Omental fat pad (tissue), 4 donors: Measurements from ENCODE around the gene DIABLO. TPM values are rescaled to one million over a fixed set of nuclear protein-coding genes. Genes with fewer than 3 reads are reported as not detected.

Experiments used
- ATAC-seq: fragments of 150-250 bp; one replicate; pipeline ENCODE4 v1.9.1; 2016; ENCODE audit warnings: mild to moderate bottlenecking, moderate library complexity; ENCODE audit not compliant: low FRiP score
- DNase-seq: peaks from one replicate; pipeline ENCODE4 v3.0.0-alpha.2; 2019; ENCODE audit warnings: low spot score
- CTCF ChIP-seq, 3 donors: fragments of 450-650 bp; IDR thresholded peaks; one replicate each; pipeline ENCODE4 v1.5.1; 2016 to 2017; ENCODE audit warnings: antibody characterized with exemption in 3 of 3, mild to moderate bottlenecking in 3 of 3, moderate library complexity in 2 of 3
- total RNA-seq, 4 donors: library from RNA; depleted of rRNA; stranded (reverse); fragments of >200 nt; gene quantifications; one replicate each; pipeline ENCODE4 v1.1.0, GENCODE V29; 2016

Gene DIABLO
- total RNA-seq, 4 donors from 2014 or later: 40.7 to 54.3 (median 48.7) TPM

- no peak for ATAC-seq
- no peak for DNase-seq
- no peak for TF ChIP-seq CTCF (IDR thresholded peaks at IDR 0.05)
These were observed 30.4 kb downstream of the DIABLO start for GRCh38 chr12:122195405-122195804.

- no peak for TF ChIP-seq CTCF (IDR thresholded peaks at IDR 0.05)
- no peak for DNase-seq
- no peak for ATAC-seq
These were observed 31.0 kb downstream of the DIABLO start for GRCh38 chr12:122194804-122195203.

GRCh38 chr12:122192441-122192840 lies 33.4 kb downstream of the DIABLO start:
- no peak for DNase-seq
- ATAC-seq: no peak
- no peak for TF ChIP-seq CTCF (IDR thresholded peaks at IDR 0.05)

- no peak for TF ChIP-seq CTCF (IDR thresholded peaks at IDR 0.05)
- ATAC-seq (no peak), DNase-seq (no peak)
These were observed 34.8 kb downstream of the DIABLO start for GRCh38 chr12:122190842-122191668.

- no peak for ATAC-seq
- no peak for DNase-seq
- TF ChIP-seq CTCF (IDR thresholded peaks at IDR 0.05): no peak
These were observed 36.0 kb downstream of the DIABLO start for GRCh38 chr12:122189626-122190475.

GRCh38 chr12:122187466-122187865 lies 38.4 kb downstream of the DIABLO start:
- DNase-seq (no peak), ATAC-seq (no peak)
- TF ChIP-seq CTCF (IDR thresholded peaks at IDR 0.05): no peak
